AG09319 (cell line): ENCODE results near the gene CCDC121.
"Not testable (repeated sequence)": the region's sequence is repeated elsewhere in the genome, so short reads cannot be mapped to it uniquely, and the experiment has no call there.

Experiments
- DNase-seq: peaks from one replicate; pipeline ENCODE4 v3.0.0-alpha.2; 2010; ENCODE audit warnings: low read depth; ENCODE audit errors: extremely low read depth
- TF ChIP-seq, protein P1 (sequence below): IDR thresholded peaks from 2 replicates; pipeline ENCODE4 v1.5.1; 2011; ENCODE audit warnings: low read depth, mild to moderate bottlenecking, inconsistent platforms, low read length, moderate library complexity

Gene CCDC121

DNA sequence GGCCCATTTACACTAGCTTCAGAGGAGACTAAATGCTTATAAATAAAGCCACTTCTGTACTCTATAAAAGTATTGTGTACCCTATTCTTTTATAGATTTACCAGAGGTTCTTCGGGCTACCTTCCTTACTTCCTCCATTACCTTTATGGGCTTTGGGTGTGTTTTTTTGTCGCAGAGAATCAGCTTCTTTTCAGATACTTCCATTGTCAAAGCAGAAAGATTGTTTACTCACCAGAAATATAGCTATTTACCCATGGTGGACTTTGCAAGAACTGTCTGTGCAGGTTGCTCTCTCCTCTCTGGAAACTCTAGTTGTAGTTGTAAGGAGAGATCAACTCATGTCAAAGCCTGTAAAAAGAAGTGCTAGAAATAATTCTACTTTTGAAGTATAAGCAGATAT, 14.8 kb downstream of the CCDC121 start:
- TF ChIP-seq, protein P1, sequence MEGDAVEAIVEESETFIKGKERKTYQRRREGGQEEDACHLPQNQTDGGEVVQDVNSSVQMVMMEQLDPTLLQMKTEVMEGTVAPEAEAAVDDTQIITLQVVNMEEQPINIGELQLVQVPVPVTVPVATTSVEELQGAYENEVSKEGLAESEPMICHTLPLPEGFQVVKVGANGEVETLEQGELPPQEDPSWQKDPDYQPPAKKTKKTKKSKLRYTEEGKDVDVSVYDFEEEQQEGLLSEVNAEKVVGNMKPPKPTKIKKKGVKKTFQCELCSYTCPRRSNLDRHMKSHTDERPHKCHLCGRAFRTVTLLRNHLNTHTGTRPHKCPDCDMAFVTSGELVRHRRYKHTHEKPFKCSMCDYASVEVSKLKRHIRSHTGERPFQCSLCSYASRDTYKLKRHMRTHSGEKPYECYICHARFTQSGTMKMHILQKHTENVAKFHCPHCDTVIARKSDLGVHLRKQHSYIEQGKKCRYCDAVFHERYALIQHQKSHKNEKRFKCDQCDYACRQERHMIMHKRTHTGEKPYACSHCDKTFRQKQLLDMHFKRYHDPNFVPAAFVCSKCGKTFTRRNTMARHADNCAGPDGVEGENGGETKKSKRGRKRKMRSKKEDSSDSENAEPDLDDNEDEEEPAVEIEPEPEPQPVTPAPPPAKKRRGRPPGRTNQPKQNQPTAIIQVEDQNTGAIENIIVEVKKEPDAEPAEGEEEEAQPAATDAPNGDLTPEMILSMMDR: no peak
- DNase-seq: no peak

DNA sequence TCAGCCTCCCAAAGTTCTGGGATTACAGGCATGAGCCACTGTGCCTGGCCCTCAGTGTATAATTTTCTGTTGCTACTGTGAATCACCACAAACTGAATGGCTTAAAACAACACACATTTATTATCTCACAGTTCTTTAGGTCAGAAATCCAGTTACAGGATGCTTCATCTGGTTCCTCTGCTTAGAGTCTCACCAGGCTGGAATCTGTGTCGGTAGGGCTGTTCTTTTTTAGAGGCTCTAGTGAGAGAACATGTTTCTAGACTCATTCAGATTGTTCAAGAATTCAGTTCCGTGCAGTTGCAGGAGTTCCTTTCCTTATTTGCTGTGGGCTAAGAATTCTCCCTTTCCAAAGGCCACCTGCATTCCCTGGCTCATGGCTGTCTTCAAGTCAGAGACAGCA, 22.2 kb downstream of the CCDC121 start:
- no peak for DNase-seq
- TF ChIP-seq, protein P1: no peak

DNA sequence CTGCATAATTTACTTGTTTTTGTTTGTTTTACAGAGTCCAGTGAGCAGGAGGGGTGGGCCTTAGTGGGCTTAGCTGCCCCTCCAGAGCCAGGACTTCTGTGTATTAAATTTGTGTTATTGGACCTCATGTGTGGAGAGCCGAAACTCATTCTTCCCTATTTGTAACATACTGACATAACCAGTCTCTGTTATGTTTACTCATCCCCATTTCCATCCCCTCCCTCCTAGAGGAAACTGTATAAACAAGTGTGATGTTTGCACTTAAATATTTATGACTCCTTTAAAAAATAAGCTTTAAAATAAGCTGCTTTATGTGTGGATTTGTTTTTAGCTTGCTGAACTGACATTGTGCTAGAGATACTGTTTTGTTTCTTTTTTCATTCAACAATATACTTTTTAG, 32.2 kb downstream of the CCDC121 start:
- TF ChIP-seq, protein P1: no peak

DNA sequence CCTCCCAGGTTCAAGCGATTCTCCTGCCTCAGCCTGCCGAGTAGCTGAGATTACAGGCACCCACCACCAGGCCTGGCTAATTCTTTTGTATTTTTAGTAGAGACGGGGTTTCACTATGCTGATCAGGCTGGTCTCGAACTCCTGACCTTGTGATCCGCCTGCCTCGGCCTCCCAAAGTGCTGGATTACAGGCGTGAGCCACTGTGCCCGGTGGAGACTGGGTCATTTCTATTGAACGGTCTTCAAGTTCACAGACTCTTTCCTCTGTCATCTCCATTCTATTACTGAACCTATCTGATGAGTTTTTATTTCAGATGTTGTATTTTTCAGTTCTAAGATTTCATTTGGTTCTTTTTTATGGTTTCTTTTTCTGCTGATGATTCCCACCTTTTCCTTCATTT, 33.4 kb downstream of the CCDC121 start:
- DNase-seq: not testable (repeated sequence)

More for the DNA sequence above, 32.2 kb downstream of the CCDC121 start:
- DNase-seq: no peak

DNA sequence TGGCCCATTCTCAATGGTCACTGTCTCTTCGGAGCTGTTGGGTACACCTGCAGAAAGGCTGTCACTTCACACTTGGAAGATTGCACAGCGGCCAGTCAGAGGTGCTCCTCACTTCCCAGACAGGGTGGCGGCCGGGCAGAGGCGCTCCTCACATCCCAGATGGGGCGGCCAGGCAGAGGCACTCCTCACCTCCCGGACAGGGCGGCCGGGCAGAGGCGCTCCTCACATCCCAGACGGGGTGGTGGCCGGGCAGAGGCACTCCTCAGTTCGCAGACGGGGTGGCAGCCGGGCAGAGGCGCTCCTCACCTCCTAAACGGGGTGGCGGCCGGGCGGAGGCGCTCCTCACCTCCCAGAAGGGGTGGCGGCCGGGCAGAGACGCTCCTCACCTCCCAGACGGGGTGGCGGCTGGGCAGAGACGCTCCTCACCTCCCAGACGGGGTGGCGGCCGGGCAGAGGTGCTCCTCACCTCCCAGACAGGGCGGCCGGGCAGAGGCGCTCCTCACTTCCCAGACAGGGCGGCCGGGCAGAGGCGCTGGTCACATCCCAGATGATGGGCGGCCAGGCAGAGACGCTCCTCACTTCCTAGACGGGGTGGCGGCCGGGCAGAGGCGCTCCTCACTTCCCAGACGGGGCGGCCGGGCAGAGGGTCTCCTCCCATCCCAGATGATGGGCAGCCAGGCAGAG, 34.6 kb downstream of the CCDC121 start:
- not testable (repeated sequence) for DNase-seq

DNA sequence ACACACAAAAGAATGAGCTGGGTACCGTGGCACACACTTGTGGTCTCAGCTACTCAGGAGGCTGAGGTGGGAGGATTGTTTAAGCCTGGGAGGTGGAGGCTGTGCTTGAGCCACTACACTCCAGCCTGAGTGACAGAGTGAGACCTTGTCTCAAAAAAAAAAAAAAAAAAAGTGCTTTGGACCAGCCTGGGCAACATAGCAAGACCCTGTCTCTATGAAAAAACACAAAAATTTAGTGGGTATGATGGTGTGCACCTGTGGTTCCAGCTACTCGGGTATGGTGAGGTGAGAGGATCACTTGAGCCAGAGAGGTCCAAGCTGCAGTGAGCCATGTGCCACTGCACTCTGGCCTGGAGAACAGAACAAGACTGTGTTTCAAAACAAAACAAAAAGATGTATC, 35.6 kb downstream of the CCDC121 start:
- TF ChIP-seq, protein P1: no peak
- no peak for DNase-seq

DNA sequence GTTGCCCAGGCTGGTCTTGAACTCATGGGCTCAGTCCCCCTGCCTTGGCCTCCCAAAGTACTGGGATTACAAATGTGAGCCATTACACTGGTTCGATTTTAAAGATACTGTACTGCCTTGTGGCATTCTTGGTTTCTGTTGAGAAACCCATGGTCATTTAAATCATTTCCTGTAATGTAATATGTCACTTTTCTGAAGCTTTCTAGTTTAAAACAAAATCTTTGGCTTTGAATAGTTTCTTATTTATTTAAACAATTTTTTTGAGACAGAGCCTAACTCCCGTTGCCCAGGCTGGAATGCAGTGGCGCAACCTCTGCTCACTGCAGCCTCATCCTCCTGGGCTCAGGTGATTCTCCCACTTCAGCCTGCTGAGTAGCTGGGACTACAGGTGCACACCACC, 37.1 kb downstream of the CCDC121 start:
- TF ChIP-seq, protein P1: no peak
- no peak for DNase-seq

DNA sequence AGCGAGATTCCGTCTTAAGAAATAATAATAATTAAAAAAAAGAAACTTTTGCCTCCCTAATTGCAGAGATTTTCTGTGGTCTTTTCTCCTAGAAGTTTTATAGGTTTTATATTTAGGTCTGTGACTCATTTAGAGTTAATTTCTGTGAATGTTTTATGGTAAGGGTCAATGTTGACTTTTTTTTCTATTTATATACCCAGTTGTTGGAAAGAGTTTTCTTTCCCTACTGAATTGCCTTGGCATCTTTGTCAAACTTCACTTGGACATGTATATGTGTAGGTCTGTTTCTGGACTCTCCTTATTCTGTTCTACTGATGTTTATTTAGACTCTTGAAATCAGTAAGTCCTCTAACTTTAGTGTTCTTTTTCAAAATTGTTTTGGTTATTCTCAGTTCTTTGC, 40.5 kb downstream of the CCDC121 start:
- TF ChIP-seq, protein P1: no peak
- no peak for DNase-seq

DNA sequence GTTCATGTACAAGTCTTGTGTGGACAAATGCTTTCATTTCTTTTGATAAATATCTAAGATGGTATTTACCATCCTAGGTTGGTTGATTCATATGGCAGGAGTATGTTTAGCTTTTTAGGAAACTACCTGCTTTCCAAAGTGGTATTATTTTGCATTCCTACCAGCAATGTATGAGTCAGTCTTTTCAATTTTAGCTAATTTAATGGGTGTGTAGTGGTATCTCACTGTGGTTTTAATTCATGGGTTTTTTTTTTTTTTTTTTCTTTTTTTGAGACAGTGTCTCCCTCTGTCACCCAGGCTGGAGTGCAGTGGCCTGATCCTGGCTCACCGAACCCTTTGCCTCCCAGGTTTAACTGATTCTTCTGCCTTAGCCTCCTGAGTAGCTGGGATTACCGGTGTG, 41.8 kb downstream of the CCDC121 start:
- TF ChIP-seq, protein P1: no peak
- no peak for DNase-seq
